ENCODE results near the gene KIF26A. TPM values are rescaled to one million over a fixed set of nuclear protein-coding genes. Genes with fewer than 3 reads are reported as not detected.

KIF26A gene
- total RNA-seq, 1 donor, result under 0.01 TPM

GRCh38 chr14:104131968-104132732 is 6.2 kb upstream of the KIF26A start:
- no peak overlapping the region for H3K4me3 ChIP-seq (ENCODE audit: low read depth, low read length)
- DNase-seq (ENCODE audit: low read depth), result no peak
- no peak for TF ChIP-seq CTCF (IDR thresholded peaks at IDR 0.05; ENCODE audit: insufficient read depth, low read length)

- no peak overlapping the region for H3K4me3 ChIP-seq (ENCODE audit: low read depth, low read length)
- TF ChIP-seq CTCF (IDR thresholded peaks at IDR 0.05; ENCODE audit: insufficient read depth, low read length), result no peak
- no peak for DNase-seq (ENCODE audit: low read depth)
These were observed 5.4 kb upstream of the KIF26A start for GRCh38 chr14:104132981-104133380.

GRCh38 chr14:104133496-104133895 is 4.9 kb upstream of the KIF26A start:
- no peak for TF ChIP-seq CTCF (IDR thresholded peaks at IDR 0.05; ENCODE audit: insufficient read depth, low read length)
- DNase-seq (ENCODE audit: low read depth), result no peak
- no peak overlapping the region for H3K4me3 ChIP-seq (ENCODE audit: low read depth, low read length)

- TF ChIP-seq CTCF (IDR thresholded peaks at IDR 0.05; ENCODE audit: insufficient read depth, low read length), result no peak
These were observed 4.1 kb upstream of the KIF26A start for GRCh38 chr14:104134061-104134965.

GRCh38 chr14:104135121-104135903 is 3.1 kb upstream of the KIF26A start:
- no peak for DNase-seq (ENCODE audit: low read depth)
- TF ChIP-seq CTCF (IDR thresholded peaks at IDR 0.05; ENCODE audit: insufficient read depth, low read length), result no peak
- no peak overlapping the region for H3K4me3 ChIP-seq (ENCODE audit: low read depth, low read length)

More at GRCh38 chr14:104134061-104134965, 4.1 kb upstream of the KIF26A start:
- DNase-seq (ENCODE audit: low read depth), result no peak
- H3K4me3 ChIP-seq (ENCODE audit: low read depth, low read length), result no peak overlapping the region

- DNase-seq (ENCODE audit: low read depth), result no peak
- no peak overlapping the region for H3K4me3 ChIP-seq (ENCODE audit: low read depth, low read length)
- no peak for TF ChIP-seq CTCF (IDR thresholded peaks at IDR 0.05; ENCODE audit: insufficient read depth, low read length)
These were observed 2.4 kb upstream of the KIF26A start for GRCh38 chr14:104135904-104136471.
